ENCODE results near the gene TTLL11.

TTLL11 gene

GRCh38 chr9:122140368-122141193 lies 47.5 kb upstream of the TTLL11 start:
- Histone ChIP-seq H3K9ac (ENCODE audit: low read depth, low read length, poor library complexity, severe bottlenecking) (peak overlapping the region; percentile 13), H3K4me3 (ENCODE audit: low read length, poor library complexity, severe bottlenecking) (no peak overlapping the region), H4K20me1 (ENCODE audit: insufficient read depth, low read length, poor library complexity, severe bottlenecking) (no peaks in the 10 kb centered on the region), H3F3A (ENCODE audit: low read depth) (no peaks in the 10 kb centered on the region), H3K4me1 (ENCODE audit: insufficient read depth, low read length, poor library complexity, severe bottlenecking) (peaks cover 60% of the 10 kb centered on the region), H2AFZ (ENCODE audit: low read length) (no peak overlapping the region), H3K4me2 (ENCODE audit: low read depth, low read length, poor library complexity, severe bottlenecking) (no peak overlapping the region), H3K79me2 (ENCODE audit: insufficient read depth, low read length) (no peaks in the 10 kb centered on the region), H3K9me3 (ENCODE audit: insufficient read depth, low read depth, low read length) (no peaks in the 10 kb centered on the region), H3K9me2 (replicated peaks; ENCODE audit: low read depth, low read length) (no peaks in the 10 kb centered on the region), H3K27me3 (ENCODE audit: insufficient read depth, low read length, poor library complexity, severe bottlenecking) (no peaks in the 10 kb centered on the region), H3K36me3 (ENCODE audit: insufficient read depth, low read length) (peaks cover 19% of the 10 kb centered on the region; the same call in 1 of the 2 replicates)
- TF ChIP-seq EZH2phosphoT487 (IDR thresholded peaks at IDR 0.05; ENCODE audit: borderline replicate concordance) (no peak), CTCF (conservative IDR thresholded peaks at IDR 0.05; ENCODE audit: low read length) (no peak)

- Histone ChIP-seq H3K4me3 (ENCODE audit: low read length, poor library complexity, severe bottlenecking) (no peak overlapping the region), H3F3A (ENCODE audit: low read depth) (no peaks in the 10 kb centered on the region), H3K36me3 (ENCODE audit: insufficient read depth, low read length) (peaks cover 12% of the 10 kb centered on the region; the same call in 1 of the 2 replicates), H3K79me2 (ENCODE audit: insufficient read depth, low read length) (no peaks in the 10 kb centered on the region), H3K27me3 (ENCODE audit: insufficient read depth, low read length, poor library complexity, severe bottlenecking) (no peaks in the 10 kb centered on the region), H3K4me1 (ENCODE audit: insufficient read depth, low read length, poor library complexity, severe bottlenecking) (peaks cover 42% of the 10 kb centered on the region), H3K9me2 (replicated peaks; ENCODE audit: low read depth, low read length) (no peaks in the 10 kb centered on the region), H4K20me1 (ENCODE audit: insufficient read depth, low read length, poor library complexity, severe bottlenecking) (no peaks in the 10 kb centered on the region), H3K9ac (ENCODE audit: low read depth, low read length, poor library complexity, severe bottlenecking) (no peak overlapping the region), H3K4me2 (ENCODE audit: low read depth, low read length, poor library complexity, severe bottlenecking) (no peak overlapping the region), H3K9me3 (ENCODE audit: insufficient read depth, low read depth, low read length) (no peaks in the 10 kb centered on the region), H2AFZ (ENCODE audit: low read length) (no peak overlapping the region)
- TF ChIP-seq EZH2phosphoT487 (IDR thresholded peaks at IDR 0.05; ENCODE audit: borderline replicate concordance) (no peak), CTCF (conservative IDR thresholded peaks at IDR 0.05; ENCODE audit: low read length) (no peak)
These were observed 45.6 kb upstream of the TTLL11 start for GRCh38 chr9:122138560-122139268.

GRCh38 chr9:122135529-122135859 lies 42.4 kb upstream of the TTLL11 start:
- H3K4me2 ChIP-seq (ENCODE audit: low read depth, low read length, poor library complexity, severe bottlenecking), result no peak overlapping the region
- TF ChIP-seq EZH2phosphoT487 (IDR thresholded peaks at IDR 0.05; ENCODE audit: borderline replicate concordance) (no peak), CTCF (conservative IDR thresholded peaks at IDR 0.05; ENCODE audit: low read length) (no peak)
- H3K4me3 ChIP-seq (ENCODE audit: low read length, poor library complexity, severe bottlenecking), result no peak overlapping the region
- no peaks in the 10 kb centered on the region for H3K36me3 ChIP-seq (ENCODE audit: insufficient read depth, low read length)
- H3K9me3 ChIP-seq (ENCODE audit: insufficient read depth, low read depth, low read length), result no peaks in the 10 kb centered on the region
- no peaks in the 10 kb centered on the region for H3K9me2 ChIP-seq (replicated peaks; ENCODE audit: low read depth, low read length)
- H3K27me3 ChIP-seq (ENCODE audit: insufficient read depth, low read length, poor library complexity, severe bottlenecking), result no peaks in the 10 kb centered on the region
- H4K20me1 ChIP-seq (ENCODE audit: insufficient read depth, low read length, poor library complexity, severe bottlenecking), result no peaks in the 10 kb centered on the region
- H3K79me2 ChIP-seq (ENCODE audit: insufficient read depth, low read length), result no peaks in the 10 kb centered on the region
- no peak overlapping the region for H2AFZ ChIP-seq (ENCODE audit: low read length)
- peaks cover 10% of the 10 kb centered on the region for H3K4me1 ChIP-seq (ENCODE audit: insufficient read depth, low read length, poor library complexity, severe bottlenecking)
- H3F3A ChIP-seq (ENCODE audit: low read depth), result no peaks in the 10 kb centered on the region
- H3K9ac ChIP-seq (ENCODE audit: low read depth, low read length, poor library complexity, severe bottlenecking), result no peak overlapping the region

Data from Loucy (cell line).